ENCODE measurements around the gene PAGE2. TPM values are rescaled to one million over a fixed set of nuclear protein-coding genes. Genes with fewer than 3 reads are reported as not detected.
"Not testable (repeated sequence)": the region's sequence is repeated elsewhere in the genome, so short reads cannot be mapped to it uniquely, and the experiment has no call there.

PAGE2 gene, protein sequence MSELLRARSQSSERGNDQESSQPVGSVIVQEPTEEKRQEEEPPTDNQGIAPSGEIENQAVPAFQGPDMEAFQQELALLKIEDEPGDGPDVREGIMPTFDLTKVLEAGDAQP
- total RNA-seq, result not detected

DNA sequence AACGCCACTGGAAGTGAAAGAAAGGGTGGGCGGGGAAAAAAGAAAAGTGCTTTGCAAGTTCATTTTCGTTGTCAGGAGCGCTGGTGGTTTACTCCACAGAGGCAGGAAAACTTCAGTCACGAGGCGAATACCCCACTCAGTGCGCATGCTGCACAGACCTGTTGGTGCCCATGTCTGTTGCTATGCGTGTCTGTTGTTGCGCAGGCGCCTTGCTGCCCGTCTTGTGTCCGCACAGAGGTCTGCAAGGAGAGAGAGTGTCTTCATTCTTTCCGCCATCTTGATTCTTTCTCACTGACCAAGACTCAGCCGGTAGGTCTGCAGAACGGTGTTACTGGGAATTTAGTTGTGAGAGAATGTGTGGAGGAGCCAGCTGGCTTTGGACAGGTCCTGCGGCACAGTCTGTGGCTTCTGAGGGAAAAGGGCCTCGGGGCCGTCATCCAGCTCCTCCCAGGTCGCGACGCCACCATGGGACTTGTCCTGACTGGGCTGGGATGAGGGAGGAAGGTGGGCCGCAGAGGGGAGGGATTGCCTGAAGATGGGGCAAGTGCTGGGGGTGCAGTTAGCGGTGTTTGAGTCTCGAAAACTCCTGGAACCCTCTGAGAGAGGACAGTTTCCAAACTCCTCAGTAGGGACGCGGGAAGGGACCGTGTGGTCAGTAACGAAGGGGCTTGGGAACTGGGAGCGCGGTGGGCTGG lies at the start of gene PAGE2:
Gene PAGE2, plus strand, starts transcription at position 224 of the 695 bp plus-strand sequence. CDS start 1,003 bp downstream, outside the sequence.
- no peak for TF ChIP-seq POLR2A (IDR thresholded peaks at IDR 0.05)
- no peak within 1 kb of the TSS for H3K4me3 ChIP-seq
- DNase-seq, result no peak
- H3K27me3 ChIP-seq, result no peaks in the 10 kb centered on the region
- H3K27ac ChIP-seq, result no peak within 1 kb of the TSS
- H3K9me3 ChIP-seq, result no peaks in the 10 kb centered on the region
- H3K4me1 ChIP-seq, result no peaks in the 10 kb centered on the region
- 90% methylated on average over 15 to 25 of the region's 30 CpGs for WGBS, 2 donors
- intact Hi-C loops (cut with DNase I), result no loop called here
- H3K36me3 ChIP-seq, result no peaks in the 10 kb centered on the region

DNA sequence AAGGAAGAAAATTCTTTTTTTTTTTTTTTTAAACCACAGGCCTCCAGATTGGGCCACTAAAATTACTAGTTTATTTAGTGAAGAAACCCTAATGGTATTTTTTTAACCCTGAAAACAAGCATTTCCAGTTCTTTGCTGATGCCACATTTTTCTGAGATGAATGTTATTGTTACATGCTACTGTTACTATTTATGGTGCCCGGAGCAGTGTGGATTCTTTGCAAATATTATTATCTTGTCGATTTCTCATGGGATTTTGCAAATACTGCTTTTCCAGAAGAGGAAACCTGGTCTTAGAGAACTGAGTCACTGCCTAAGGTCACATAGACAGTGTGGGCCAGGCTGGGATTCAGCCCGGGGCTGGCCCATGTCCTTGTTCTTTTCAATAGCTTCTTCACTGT lies 49.3 kb upstream of the PAGE2 start:
- no peak for DNase-seq
- intact Hi-C loops (cut with DNase I), result no loop called here
- Histone ChIP-seq H3K9me3 (no peaks in the 10 kb centered on the region), H3K27ac (no peak overlapping the region), H3K4me3 (no peak overlapping the region), H3K27me3 (no peaks in the 10 kb centered on the region), H3K36me3 (no peaks in the 10 kb centered on the region), H3K4me1 (no peaks in the 10 kb centered on the region)
- no peak for TF ChIP-seq POLR2A (IDR thresholded peaks at IDR 0.05)
- TF ChIP-seq, protein P1, sequence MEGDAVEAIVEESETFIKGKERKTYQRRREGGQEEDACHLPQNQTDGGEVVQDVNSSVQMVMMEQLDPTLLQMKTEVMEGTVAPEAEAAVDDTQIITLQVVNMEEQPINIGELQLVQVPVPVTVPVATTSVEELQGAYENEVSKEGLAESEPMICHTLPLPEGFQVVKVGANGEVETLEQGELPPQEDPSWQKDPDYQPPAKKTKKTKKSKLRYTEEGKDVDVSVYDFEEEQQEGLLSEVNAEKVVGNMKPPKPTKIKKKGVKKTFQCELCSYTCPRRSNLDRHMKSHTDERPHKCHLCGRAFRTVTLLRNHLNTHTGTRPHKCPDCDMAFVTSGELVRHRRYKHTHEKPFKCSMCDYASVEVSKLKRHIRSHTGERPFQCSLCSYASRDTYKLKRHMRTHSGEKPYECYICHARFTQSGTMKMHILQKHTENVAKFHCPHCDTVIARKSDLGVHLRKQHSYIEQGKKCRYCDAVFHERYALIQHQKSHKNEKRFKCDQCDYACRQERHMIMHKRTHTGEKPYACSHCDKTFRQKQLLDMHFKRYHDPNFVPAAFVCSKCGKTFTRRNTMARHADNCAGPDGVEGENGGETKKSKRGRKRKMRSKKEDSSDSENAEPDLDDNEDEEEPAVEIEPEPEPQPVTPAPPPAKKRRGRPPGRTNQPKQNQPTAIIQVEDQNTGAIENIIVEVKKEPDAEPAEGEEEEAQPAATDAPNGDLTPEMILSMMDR (IDR thresholded peaks at IDR 0.05), result no peak
- WGBS, 2 donors, result 55 to 69% methylated on average over 3 of the region's 3 CpGs

DNA sequence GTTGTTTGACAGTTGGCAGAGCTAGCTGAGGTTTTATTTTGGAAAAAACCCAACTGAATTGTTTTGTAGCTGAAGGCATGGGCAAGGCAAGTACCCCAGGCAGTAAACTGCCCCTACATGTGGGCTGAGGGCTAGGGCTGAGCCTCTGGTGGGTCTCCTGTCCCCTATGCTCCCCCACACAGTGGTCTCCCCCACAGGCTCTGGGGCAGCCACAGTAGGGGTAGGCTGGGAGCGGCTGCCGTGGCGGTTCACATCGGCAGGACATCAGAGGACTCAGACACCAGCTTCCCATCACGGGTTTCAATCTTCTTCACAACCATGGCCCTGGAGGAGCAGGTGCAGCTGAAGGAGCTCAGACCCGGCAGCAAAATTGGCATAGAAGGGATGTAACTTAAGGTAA lies 47.3 kb upstream of the PAGE2 start:
- Histone ChIP-seq H3K9me3 (no peaks in the 10 kb centered on the region), H3K4me1 (no peaks in the 10 kb centered on the region), H3K27me3 (no peaks in the 10 kb centered on the region), H3K27ac (no peak overlapping the region), H3K4me3 (no peak overlapping the region), H3K36me3 (no peaks in the 10 kb centered on the region)
- 84 to 92% methylated on average over 2 of the region's 6 CpGs for WGBS, 2 donors
- intact Hi-C loops (cut with DNase I), result no loop called here
- no peak for DNase-seq
- TF ChIP-seq, protein P1 (IDR thresholded peaks at IDR 0.05), result no peak
- no peak for TF ChIP-seq POLR2A (IDR thresholded peaks at IDR 0.05)

DNA sequence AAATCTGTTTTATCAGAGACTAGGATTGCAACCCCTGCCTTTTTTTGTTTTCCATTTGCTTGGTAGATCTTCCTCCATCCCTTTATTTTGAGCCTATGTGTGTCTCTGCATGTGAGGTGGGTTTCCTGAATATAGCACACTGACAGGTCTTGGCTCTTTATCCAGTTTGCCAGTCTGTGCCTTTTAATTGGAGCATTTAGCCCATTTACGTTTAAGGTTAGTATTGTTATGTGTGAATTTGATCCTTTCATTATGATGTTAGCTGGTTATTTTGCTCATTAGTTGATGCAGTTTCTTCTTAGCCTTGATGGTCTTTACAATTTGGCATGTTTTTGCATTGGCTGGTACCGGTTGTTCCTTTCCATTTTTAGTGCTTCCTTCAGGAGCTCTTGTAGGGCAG lies 38.2 kb upstream of the PAGE2 start:
- DNase-seq, H3K27me3 ChIP-seq, H3K4me1 ChIP-seq, H3K9me3 ChIP-seq, H3K27ac ChIP-seq, H3K36me3 ChIP-seq, H3K4me3 ChIP-seq: not testable (repeated sequence)
- WGBS, 2 donors, result 78 to 85% methylated on average over 1 to 2 of the region's 2 CpGs
- intact Hi-C loops (cut with DNase I), result loop anchor here (10.0 kb wide), 1 partner anchor 156 kb away; no protein-coding TSS in a partner anchor

DNA sequence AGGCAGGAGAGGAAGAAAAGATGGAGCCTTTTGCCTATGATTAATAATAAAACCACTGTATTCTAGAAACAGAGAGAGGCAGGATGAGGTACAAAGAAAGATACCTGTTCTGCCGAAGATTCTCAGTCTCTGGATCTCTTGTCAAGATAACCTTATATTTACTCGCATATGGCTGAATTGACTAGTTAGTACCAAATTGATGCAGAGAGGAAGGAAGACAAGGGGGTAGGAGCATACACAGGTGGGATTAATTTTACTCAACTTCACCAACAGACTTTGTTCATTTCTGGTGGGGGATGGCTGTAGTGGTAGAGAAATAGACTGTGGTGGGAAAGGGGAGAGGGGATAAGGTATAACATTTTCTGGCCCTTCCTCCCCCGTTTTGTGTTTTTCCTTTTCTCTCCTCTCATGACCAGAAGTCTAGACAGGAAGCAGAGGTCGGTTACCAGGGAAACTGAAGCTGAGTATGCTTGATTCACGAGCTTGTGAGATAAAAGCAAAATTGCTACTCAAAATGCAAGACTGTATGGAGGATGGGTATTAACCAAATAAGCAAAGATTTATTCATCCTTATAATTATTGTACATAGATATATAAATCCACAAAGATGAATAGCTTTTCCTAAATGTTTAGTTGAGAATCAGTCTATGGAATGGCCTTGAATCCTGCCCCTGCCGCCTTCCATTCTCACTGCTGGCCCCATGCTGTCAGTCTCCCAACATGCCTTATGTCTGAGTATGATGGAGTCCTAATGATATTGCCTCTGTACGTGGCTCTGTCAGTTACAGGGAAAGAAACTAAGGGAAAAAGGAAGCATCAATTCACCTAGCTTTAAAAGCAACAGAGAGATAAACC lies 31.8 kb upstream of the PAGE2 start:
- peak overlapping the region in 2 of 4 donors; percentile 6 to 14 for H3K4me3 ChIP-seq
- H3K36me3 ChIP-seq, result no peaks in the 10 kb centered on the region
- intact Hi-C loops (cut with DNase I), result loop anchor here (10.0 kb wide), 1 partner anchor 162 kb away; no protein-coding TSS in a partner anchor
- H3K27me3 ChIP-seq, result no peaks in the 10 kb centered on the region
- TF ChIP-seq, protein P1 (IDR thresholded peaks at IDR 0.05), result no peak
- TF ChIP-seq POLR2A (IDR thresholded peaks at IDR 0.05), result no peak
- H3K9me3 ChIP-seq, result no peaks in the 10 kb centered on the region
- DNase-seq, result no peak
- H3K27ac ChIP-seq, result no peak overlapping the region
- 18 to 33% methylated on average over 3 to 7 of the region's 7 CpGs for WGBS, 2 donors
- H3K4me1 ChIP-seq, result no peaks in the 10 kb centered on the region
